Right lobe of liver (tissue), 6 donors: ENCODE data around the gene MAST4. TPM values are rescaled to one million over a fixed set of nuclear protein-coding genes. Genes with fewer than 3 reads are reported as not detected.

ENCODE experiments used
- ATAC-seq, 4 donors: fragments of 200-7000 bp; cut with Tn5 transposase; one replicate each; pipeline ENCODE4 v1.9.1; 2020; ENCODE audit warnings: mild to moderate bottlenecking in 4 of 4, moderate library complexity in 4 of 4
- DNase-seq, 3 donors: peaks; one replicate each; pipeline ENCODE4 v3.0.0-alpha.2; 2020
- H3K27ac ChIP-seq, 3 donors: fragments of 200-600 bp; one replicate each; pipeline ENCODE4 v1.8.0; 2022
- H3K27me3 ChIP-seq, 2 donors: fragments of 200-600 bp; one replicate each; pipeline ENCODE4 v1.8.0; 2022
- H3K36me3 ChIP-seq, 4 donors: fragments of 200-600 bp; sonication (generic) in 1 of 4; one replicate each; pipeline versions ENCODE4 v1.5.1 to v1.8.0; 2017 to 2022; ENCODE audit warnings: control low read depth in 1 of 4
- H3K4me1 ChIP-seq, 4 donors: fragments of 200-600 bp; sonication (generic) in 1 of 4; one replicate each; pipeline versions ENCODE4 v1.5.1 to v1.8.0; 2017 to 2022; ENCODE audit warnings: control low read depth in 1 of 4
- H3K4me3 ChIP-seq, 3 donors: fragments of 200-600 bp; one replicate each; pipeline ENCODE4 v1.8.0; 2022
- H3K9me3 ChIP-seq, 4 donors: fragments of 200-600 bp; sonication (generic) in 1 of 4; one replicate each; pipeline versions ENCODE4 v1.5.1 to v1.8.0; 2017 to 2022; ENCODE audit warnings: control low read depth in 1 of 4
- CTCF ChIP-seq, 4 donors: fragments of 200-600 bp in 3 of 4; fragments of 450-650 bp in 1 of 4; IDR thresholded peaks; one replicate each; pipeline versions ENCODE4 v1.5.1 to v1.8.0; 2016 to 2022; ENCODE audit warnings: antibody characterized with exemption in 4 of 4, mild to moderate bottlenecking in 2 of 4
- POLR2A ChIP-seq: fragments of 450-650 bp; IDR thresholded peaks from one replicate; pipeline ENCODE4 v1.6.1; 2017; ENCODE audit warnings: antibody characterized with exemption, mild to moderate bottlenecking
- WGBS: methylation state at CpG from one replicate; pipeline ENCODE4 v1.1.6; 2018; ENCODE audit warnings: low coverage, low lambda C conversion rate; ENCODE audit not compliant: insufficient coverage; ENCODE audit errors: missing lambda C conversion rate; 5-methylcytosine and 5-hydroxymethylcytosine counted together
- intact Hi-C, 2 donors: fragments of 100-400 bp; cut with DNase I; formaldehyde crosslinking; loops; one replicate each; pipeline versions ENCODE4 v1.11.2 to v1.14.1; 2022
- total RNA-seq, 6 experiments: library from RNA; depleted of rRNA in 2 of 6; stranded (reverse); fragments of >200 nt in 2 of 6; fragmentation: NEBNext Ultra II Directional in 3 of 6; extraction: Animal tissue kit (Norgen Biotek cat#: 25700) in 3 of 6; gene quantifications; one replicate each; pipeline versions ENCODE4 v1.1.0 to v1.2.4, GENCODE V29; 2016 to 2023
- donor health status: DM: no; HTN: yes; CAD: no.
- donor health status: DM: no; HTN: no; CAD: no.
- donor health status: DM: no; HTN: no; CAD: no.
- donor health status: DM: no; HTN: yes; CAD: no.
- donor health status: DM: no; HTN: yes; CAD: no.

MAST4 gene
- total RNA-seq, 6 experiments from 2014 or later, result 9.4 to 23.5 (median 13.9) TPM

DNA sequence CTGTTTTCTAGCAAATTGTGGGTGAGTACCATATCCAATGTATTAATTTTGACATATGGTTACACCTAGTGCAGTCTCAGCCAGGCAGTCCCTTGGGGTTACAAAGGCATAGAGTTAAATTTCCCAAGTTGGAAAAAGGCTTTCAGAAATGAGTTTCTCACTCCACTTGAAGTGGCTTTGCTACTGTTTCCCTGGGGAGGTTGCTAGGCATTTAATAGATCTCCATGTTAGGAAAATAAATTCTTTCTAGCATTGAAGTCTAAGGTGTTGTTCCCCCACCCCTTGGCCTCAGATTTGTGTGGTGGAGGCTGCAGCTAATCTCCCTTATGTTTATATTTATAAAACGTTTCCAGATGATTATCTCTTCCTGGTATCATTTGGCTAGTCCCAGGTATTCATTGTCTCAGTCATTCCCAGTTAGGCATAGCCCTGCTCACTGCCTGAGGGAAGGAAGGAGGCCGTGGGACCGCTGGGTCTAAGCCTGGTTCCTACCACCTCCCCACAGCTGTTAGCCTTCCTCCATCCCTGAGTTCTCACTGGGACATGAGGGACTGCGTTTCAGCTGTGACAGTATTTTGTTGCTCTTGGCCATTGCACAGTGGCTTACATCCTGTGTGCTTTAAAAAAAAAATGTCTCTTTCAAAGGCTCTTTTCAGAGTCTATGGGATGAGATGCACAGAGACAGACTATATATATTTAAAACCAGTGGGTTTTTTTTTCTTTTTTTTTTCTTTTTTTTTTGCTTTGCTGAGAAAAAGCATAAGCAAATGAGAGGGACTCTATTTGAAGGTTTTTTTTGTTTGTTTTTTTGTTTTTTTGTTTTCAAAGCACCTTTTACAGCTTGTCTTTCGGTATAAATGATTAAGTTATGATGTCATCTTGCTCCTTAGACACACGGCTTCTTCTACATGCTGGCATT lies 121.5 kb downstream of the MAST4 start:
- Histone ChIP-seq H3K4me1 (no peaks in the 10 kb centered on the region), H3K4me3 (no peak overlapping the region), H3K36me3 (no peaks in the 10 kb centered on the region), H3K27ac (no peak overlapping the region), H3K27me3 (no peaks in the 10 kb centered on the region), H3K9me3 (no peaks in the 10 kb centered on the region)
- no peak for TF ChIP-seq POLR2A
- TF ChIP-seq CTCF (IDR thresholded peaks at IDR 0.05), result no peak
- ATAC-seq (peak in 1 of 4 donors; percentile 15), DNase-seq (no peak)
- intact Hi-C loops, result no loop called here
- 50% methylated on average over 6 of the region's 6 CpGs for WGBS

- intact Hi-C loops, result no loop called here
- Histone ChIP-seq H3K4me3 (no peak overlapping the region), H3K4me1 (no peaks in the 10 kb centered on the region), H3K9me3 (no peaks in the 10 kb centered on the region), H3K27ac (no peak overlapping the region), H3K27me3 (no peaks in the 10 kb centered on the region), H3K36me3 (no peaks in the 10 kb centered on the region)
- ATAC-seq, result peak in 2 of 4 donors; percentile 21 to 35
- TF ChIP-seq POLR2A, result no peak
- no peak for TF ChIP-seq CTCF (IDR thresholded peaks at IDR 0.05)
- no peak for DNase-seq
- 56% methylated on average over 7 of the region's 7 CpGs for WGBS
Measured at GRCh38 chr5:66718374-66719002, 122.3 kb downstream of the MAST4 start.

DNA sequence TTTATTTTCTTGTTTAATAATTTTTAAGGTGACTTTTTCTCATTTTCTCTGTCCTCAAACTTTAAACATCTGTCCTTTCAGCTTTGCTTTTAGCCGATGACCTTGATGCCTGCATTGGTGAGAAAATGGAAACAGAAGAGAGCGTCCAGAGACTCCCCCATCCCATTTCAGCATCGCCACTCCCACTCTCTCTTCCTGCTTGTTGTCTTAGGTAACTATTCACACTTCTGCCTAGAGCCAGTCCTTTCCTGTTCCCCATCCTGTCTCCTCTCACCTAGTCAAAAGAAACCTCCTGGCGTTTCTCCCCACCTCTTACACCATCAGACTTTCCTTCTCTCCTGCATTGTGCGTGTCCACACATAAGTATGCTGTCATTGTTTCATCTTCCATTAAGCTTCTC lies 124.6 kb downstream of the MAST4 start:
- no peaks in the 10 kb centered on the region for H3K36me3 ChIP-seq
- ATAC-seq (no peak), DNase-seq (no peak)
- no peaks in the 10 kb centered on the region for H3K4me1 ChIP-seq
- H3K9me3 ChIP-seq, result no peaks in the 10 kb centered on the region
- WGBS, result 59% methylated on average over 5 of the region's 5 CpGs
- H3K27ac ChIP-seq, result no peak overlapping the region
- no peak for TF ChIP-seq POLR2A
- no peak for TF ChIP-seq CTCF (IDR thresholded peaks at IDR 0.05)
- no peak overlapping the region for H3K4me3 ChIP-seq
- intact Hi-C loops, result no loop called here
- H3K27me3 ChIP-seq, result no peaks in the 10 kb centered on the region

- Histone ChIP-seq H3K4me3 (no peak overlapping the region), H3K27ac (no peak overlapping the region), H3K4me1 (no peaks in the 10 kb centered on the region), H3K27me3 (no peaks in the 10 kb centered on the region), H3K9me3 (no peaks in the 10 kb centered on the region), H3K36me3 (no peaks in the 10 kb centered on the region)
- ATAC-seq (no peak), DNase-seq (no peak)
- TF ChIP-seq CTCF (IDR thresholded peaks at IDR 0.05), result no peak
- no peak for TF ChIP-seq POLR2A
- intact Hi-C loops, result no loop called here
- WGBS, result 37% methylated on average over 4 of the region's 4 CpGs
Measured at GRCh38 chr5:66722686-66723085, 126.5 kb downstream of the MAST4 start.
